Dermis blood vessel endothelial cell (primary cell): ENCODE measurements around the gene FHIT. TPM values are rescaled to one million over a fixed set of nuclear protein-coding genes. Genes with fewer than 3 reads are reported as not detected.

ENCODE experiments used
- DNase-seq: peaks from one replicate; pipeline ENCODE4 v3.0.0; 2010
- total RNA-seq: library from RNA; depleted of rRNA; stranded (reverse); fragments of >200 nt; gene quantifications from 2 replicates; pipeline ENCODE4 v1.2.3, GENCODE V29; 2014

The FHIT gene
- total RNA-seq, 1 donor from 2014 or later: 0.51 TPM

- no peak for DNase-seq
Observed at GRCh38 chr3:59777066-59777465, 1474.2 kb downstream of the FHIT start.

- DNase-seq: no peak
Observed at GRCh38 chr3:59775761-59776325, 1475.4 kb downstream of the FHIT start.

GRCh38 chr3:59775106-59775505 lies 1476.1 kb downstream of the FHIT start:
- DNase-seq: no peak

GRCh38 chr3:59774634-59775033 lies 1476.6 kb downstream of the FHIT start:
- no peak for DNase-seq

GRCh38 chr3:59774000-59774399 lies 1477.3 kb downstream of the FHIT start:
- no peak for DNase-seq

- no peak for DNase-seq
Observed at GRCh38 chr3:59772416-59773408, 1478.5 kb downstream of the FHIT start.

GRCh38 chr3:59771768-59772181 lies 1479.5 kb downstream of the FHIT start:
- no peak for DNase-seq

- DNase-seq: no peak
Observed at GRCh38 chr3:59769127-59769750, 1482.0 kb downstream of the FHIT start.

- no peak for DNase-seq
Observed at GRCh38 chr3:59766200-59766872, 1484.9 kb downstream of the FHIT start.

GRCh38 chr3:59764171-59764570 lies 1487.1 kb downstream of the FHIT start:
- DNase-seq: no peak

GRCh38 chr3:59762941-59763340 lies 1488.3 kb downstream of the FHIT start:
- no peak for DNase-seq

GRCh38 chr3:59759298-59760031 lies 1491.8 kb downstream of the FHIT start:
- DNase-seq: no peak

- no peak for DNase-seq
Observed at GRCh38 chr3:59758672-59759071, 1492.6 kb downstream of the FHIT start.

GRCh38 chr3:59756934-59757333 lies 1494.3 kb downstream of the FHIT start:
- no peak for DNase-seq

- DNase-seq: no peak
Observed at GRCh38 chr3:59754456-59755129, 1496.7 kb downstream of the FHIT start.

- DNase-seq: no peak
Observed at GRCh38 chr3:59753808-59754450, 1497.3 kb downstream of the FHIT start.

GRCh38 chr3:59752925-59753324 lies 1498.3 kb downstream of the FHIT start:
- no peak for DNase-seq

- no peak for DNase-seq
Observed at GRCh38 chr3:59751606-59752005, 1499.6 kb downstream of the FHIT start.

GRCh38 chr3:59750391-59750790 lies 1500.9 kb downstream of the FHIT start:
- DNase-seq: no peak

GRCh38 chr3:59749291-59749690 lies 1502.0 kb downstream of the FHIT start:
- DNase-seq: no peak

GRCh38 chr3:59746585-59746984 lies 1504.7 kb downstream of the FHIT start:
- DNase-seq: no peak
